HG03196 (cell line): ENCODE data around the gene BTBD16.
A peak's percentile ranks its signal among the peaks of the same experiment; 100 is the strongest.

Experiments
- ATAC-seq: cut with Tn5 transposase; IDR thresholded peaks from one replicate; pipeline ENCODE4 v1.9.1; 2021; ENCODE audit not compliant: unreplicated experiment

The BTBD16 gene

DNA sequence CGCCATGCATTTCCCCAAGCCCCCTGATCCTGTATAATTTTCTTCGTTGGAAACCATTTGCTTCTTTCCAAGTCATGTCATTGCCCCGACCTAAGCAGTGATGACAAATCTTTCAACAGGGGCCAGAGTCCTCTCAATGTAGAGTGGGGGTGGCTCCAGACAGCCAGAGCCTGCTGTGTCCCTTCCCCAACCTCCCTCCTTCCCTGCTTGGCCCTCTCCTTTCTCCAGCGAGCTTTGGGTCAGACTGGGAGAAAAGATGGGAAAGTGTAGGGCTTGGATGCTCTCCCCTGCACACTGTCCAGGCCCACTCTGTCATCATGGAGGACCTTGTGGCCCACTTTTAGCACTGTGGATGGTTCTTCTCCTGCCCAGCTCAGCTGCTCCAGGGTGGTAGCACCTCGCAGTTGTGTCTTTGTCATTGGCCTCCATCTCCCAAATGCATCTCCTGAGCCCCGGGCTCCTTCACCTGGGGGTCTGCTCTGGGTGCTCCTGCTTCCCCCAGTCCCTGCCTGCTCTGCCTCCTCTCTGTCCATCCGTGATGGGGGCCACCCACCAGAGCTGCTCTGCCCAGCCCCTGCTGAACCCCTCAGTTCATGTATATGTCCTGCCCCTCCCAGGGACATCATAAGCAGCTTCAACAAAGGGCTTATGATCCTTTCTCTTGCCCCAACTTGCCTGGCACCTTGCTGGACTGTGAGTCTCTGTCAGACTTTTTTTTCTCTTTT, 37.5 kb downstream of the BTBD16 start:
- no peak for ATAC-seq

DNA sequence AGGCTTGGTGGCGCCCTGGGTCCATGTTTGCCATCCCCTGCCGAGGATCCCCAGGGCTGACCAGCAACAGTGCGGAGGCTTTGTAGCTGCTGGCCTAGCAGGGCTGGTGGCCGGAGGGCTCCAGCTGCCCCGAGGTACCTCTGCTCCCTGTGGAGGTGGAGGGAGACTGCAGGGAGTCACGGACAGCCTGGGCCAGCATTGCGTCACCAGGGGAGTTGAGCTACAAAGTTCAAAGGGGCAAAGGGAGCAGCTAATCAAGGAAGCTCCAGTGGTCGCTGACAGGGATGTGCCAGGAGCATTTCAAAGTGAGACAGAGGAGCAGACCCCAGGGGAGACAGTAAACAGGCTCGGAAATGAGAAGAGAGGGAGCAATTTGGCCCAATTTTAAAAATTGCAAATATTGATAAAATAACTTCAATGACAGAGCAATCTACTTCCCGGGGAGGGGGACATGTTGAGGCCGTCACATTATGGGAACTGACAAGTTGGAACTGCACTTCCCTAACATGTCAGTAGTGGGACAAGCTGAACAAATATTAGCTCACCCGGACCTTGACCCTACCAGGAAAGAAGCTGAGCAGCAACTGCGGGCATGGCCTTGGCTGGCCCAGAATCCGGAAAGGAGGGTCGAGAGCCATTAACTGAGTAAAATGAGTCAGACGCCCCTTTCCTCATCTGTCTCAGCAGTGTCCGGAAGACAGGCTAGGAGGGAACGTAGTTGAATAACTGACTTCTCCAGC, 39.4 kb downstream of the BTBD16 start:
- no peak for ATAC-seq

DNA sequence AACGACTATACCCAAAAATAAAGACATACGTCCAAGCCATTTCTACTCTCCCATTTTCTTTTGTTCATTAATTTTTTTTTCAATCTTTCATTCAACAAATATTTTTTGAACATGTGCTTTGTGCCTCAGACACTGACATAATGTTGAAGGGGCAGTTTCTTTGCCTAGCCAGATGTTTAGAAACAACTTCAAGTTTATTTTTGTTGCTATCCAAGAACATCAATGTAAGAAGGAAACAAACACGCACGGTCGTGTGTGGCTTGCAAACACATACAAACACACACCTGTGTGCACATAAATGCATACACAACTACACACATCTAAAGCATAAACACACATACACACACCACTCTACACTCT, 39.9 kb downstream of the BTBD16 start:
- ATAC-seq: no peak

DNA sequence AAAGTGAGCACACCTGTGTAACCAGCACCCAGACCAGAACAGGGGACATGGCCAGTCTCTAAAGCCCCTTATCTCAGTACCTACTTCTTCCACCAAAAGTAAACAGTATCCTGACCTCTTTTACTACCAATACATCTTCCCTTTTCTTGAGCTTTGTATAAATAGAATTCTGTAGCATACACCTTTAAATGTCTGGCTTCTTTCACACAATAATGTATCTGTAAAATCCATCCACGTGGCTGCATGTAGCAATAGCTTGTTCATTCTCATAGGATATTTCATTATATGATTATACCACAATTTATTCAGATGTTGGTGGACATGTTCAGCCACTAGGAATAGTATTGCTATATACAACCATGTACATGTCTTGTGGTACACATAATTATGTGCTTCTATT, 40.6 kb downstream of the BTBD16 start:
- ATAC-seq: no peak

DNA sequence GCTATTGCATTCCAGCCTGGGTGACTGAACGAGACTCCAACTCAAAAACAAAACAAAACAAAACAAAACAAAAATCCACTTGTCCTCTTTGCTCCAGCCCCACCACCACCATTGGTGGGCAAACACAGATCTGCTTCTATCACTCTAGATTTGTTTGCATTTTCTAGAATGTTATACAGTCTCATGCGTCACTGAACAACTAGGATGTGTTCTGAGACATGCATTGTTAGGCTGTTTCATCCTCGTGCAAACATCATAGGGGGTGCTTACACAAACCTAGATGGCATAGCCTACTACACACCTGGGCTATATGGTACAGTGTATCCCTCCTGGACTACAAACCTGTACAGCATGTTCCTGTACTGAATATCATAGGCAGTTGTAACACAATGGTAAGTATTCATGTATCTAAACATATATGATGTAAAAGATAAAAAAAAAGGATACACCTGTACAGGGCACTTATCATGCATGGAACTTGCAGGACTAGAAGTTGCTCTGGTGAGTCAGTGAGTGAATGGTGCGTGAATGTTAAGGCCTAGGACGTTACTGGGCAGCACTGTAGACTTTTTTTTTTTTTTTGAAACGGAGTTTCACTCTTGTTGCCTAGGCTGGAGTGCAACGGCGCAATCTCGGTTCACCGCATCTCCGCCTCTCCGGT, 45.3 kb downstream of the BTBD16 start:
- no peak for ATAC-seq

DNA sequence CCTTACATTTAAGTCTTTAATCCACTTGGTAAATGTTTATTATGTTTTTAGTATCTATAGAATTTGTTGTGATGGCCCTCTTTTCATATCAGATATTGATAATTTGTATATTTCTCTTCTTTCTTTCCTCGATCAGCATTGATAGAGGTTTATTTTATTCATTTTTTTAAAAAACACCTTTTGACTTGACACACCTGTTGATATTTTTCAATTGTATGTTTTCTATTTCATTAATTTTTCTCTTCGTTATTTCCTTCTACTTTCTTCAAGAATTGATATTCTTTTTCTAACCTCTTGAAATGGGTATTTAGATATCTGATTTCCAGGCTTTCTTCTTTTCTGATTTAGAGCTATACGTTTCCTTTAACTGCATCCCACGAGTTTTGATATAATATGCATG, 50.9 kb downstream of the BTBD16 start:
- no peak for ATAC-seq

DNA sequence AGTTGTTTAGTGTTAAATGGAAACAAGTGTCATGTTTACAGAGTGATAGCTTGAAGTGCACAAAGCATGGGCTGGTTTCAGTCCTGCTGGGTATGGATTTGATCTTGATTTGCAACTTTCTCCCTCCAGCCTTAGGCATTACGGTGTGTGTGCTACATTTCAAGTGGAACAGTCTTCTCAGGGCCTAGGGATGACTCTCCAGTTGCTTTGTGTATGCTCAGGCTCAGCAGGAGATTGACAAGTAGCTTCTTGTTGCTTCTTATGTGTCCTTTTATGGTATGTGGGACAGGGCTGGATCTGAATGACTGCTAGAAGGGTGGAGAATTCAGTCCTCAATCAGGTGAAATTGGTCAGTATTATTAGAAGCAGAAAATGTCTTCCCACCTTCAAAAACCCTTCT, 52.1 kb downstream of the BTBD16 start:
- ATAC-seq: no peak

DNA sequence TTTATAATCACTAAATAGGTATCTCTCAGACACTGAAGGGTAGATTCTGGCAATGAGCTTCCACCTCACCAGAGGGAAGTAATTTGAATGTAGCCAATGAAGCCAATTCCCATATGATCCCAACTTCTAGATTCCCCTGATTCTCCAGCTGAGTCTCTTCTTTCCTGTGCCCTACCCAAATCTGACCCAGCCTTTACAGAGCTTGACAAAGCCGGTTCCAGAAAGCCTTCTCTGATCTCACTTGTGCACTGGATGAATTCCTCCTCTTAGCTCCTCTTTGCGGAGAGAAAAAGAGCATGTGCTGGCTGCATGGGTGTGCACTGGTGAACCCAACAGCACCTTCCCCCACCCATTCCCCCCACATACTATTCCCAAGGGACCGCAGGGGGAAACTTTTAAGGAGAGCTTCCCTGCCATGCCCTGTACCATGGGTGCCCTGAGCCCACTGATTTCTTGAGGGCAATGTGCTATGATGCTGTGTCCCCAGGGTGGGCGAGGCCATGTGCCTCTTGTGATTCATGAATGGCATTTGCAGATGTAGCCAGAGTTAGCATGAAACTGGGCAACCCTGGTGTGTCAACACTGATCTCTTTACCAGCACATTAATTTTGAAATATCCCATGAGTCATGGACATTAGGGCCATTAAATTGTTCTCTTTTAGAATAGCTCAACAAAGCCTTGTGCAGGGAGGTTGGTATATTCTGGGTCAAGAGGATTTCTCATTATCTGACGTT, 53.0 kb downstream of the BTBD16 start:
- no peak for ATAC-seq

DNA sequence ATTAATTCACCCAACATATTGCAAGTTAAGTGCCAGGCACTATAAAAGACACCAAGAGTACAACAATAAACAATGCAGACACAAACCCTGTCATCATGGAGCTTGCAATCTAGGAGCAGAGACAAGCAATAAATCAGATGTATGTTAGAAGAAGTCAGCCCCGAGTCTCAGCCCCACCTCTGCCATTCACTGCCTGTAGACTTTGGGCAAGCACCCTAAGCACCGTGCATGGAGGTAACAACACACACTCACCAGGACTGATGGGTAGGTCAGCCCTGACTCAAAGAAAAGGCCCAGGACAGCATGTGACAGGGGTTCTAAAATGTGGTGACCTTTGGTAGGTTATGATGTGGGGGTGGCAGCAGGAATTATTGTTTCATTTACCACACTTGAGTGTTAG, 54.1 kb downstream of the BTBD16 start:
- no peak for ATAC-seq

DNA sequence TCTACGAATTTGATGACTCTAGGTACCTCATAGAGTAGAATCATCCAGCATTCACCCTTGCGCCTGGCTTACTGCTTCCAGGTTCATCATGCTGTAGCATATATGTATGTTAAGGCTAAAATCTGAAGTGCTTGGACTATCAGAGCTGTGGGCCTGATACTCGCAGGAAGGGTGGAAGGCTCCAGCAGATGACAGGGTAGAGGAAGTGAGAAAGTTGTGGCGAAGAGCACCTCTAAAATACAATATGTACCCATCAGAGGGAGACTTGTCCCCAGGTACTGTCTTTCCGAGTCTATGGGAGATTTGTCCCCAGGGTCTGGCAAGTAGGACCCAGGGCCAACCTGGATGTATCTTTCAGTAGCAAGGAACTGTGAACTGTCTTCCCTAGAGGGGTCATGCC, 55.3 kb downstream of the BTBD16 start:
- no peak for ATAC-seq

DNA sequence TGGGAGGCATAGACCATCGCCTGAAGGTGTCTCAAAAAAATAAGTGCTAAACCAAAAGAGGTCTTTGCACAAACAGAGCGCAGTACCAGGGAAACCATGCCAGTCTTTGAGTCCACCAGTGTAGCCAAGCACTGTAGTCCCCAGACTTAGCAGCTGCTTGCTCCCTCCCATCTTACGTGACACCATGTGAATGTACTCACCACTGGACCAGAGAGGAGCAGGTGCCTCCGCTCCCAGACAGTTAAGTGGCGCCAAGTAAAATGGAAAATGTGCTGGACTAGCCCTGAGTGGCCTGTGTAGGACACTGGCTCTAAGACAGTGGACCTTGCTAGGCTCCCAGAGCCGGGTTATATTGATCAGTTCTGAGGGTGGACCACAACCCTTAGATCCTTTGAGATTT, 55.7 kb downstream of the BTBD16 start:
- no peak for ATAC-seq

DNA sequence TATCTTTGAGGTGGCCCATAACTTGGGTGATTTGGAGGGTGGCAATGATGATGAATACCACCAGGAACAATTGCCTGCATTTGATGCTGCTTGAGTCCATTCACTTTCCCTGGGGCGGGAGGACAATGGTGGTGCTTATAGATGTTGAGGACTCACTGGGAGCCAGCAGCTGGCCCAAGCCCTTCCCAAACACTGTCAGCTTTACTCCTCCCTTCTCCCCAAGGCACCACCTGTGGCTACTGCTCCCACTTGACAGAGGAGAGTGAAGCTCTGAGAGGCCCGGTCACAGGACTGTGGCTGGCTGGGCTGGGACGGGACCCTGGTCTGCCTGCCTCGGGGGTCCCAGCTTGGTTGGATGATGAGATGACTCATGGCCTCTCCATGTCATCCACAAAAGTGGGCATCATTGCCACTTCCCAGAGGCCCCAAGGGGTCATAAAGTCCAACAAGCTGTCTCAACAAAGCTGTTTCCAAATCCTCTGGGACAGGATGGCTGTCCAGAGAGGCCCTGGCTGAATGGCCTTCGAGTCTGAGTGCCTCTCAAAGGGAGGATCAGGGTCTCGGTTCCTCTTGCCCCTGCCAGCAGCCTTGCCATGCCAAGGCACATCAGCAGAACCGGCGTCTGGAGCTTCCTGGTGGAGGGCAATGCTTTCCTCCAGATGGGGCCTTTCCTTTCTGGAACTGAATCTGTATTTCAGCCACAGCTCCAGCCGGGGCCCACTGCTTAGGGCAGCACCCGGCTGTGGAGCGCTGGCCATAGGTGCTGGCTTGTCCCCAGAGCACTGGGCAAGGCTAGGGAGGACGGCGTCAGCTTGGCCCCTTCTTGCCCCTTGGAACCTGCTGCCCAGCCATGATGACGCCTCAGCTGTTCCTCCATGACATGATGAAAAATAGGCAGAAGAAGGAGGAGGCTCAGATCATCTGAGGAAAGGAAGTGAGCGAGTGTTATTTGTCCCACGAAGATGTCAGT, 56.4 kb downstream of the BTBD16 start:
- ATAC-seq: no peak

DNA sequence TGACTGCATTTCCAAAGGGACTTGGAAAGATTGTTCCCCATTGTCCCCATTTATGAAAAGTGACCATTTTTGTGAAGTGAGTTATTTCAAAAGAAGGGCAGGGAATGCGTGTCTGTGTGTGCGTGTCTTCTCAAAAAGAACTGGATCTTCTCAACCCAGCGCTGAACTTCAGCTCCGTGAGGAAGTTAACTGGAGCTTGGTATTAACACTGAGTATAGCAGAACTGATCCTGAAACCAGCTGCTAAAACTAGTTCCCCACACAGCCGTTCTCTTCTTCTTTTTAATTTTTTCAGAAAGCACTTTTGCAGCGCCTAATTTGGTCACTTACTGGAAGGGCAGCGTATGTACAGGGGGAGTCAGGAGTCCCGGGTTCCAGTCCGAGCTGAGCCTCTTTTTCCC, 57.6 kb downstream of the BTBD16 start:
- ATAC-seq: no peak

DNA sequence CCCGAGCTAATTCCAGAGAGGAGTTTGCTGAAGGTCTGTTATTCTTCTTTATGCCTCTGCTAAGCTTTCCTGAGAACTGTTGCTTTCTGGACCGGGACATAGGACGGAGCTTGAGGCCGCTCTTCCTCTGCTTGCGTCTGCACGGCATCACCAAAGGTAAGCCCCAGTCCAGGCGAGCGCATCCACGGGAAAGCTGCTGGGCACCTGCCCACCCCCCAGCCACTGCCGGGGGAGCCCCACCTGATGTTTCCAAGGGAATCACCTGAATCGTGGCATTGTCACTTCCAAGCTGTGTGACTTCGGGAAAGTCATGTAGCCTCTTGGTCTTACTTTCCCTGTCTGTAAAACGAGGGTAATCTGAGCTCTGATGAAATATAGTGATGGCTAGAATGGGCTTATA, 58.3 kb downstream of the BTBD16 start:
- no peak for ATAC-seq

DNA sequence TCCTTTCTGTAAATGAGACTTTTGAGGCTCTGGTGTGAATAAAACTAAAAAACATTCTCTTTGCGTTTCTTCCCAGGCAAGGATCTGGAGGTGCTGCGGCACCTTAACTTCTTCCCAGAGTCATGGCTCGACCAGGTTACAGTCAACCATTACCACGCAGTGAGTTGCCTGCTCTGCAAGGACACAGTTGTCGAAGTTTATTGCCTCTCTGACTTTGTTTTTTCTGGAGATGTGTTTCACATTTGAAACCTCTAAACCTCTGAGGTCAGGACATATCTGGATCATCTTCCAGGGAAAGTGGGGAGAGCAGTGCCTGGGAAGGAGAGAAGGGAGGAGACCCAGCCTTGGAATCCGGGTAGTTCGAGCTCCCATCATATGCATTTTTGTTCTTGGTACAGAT, 60.0 kb downstream of the BTBD16 start:
- ATAC-seq: no peak

DNA sequence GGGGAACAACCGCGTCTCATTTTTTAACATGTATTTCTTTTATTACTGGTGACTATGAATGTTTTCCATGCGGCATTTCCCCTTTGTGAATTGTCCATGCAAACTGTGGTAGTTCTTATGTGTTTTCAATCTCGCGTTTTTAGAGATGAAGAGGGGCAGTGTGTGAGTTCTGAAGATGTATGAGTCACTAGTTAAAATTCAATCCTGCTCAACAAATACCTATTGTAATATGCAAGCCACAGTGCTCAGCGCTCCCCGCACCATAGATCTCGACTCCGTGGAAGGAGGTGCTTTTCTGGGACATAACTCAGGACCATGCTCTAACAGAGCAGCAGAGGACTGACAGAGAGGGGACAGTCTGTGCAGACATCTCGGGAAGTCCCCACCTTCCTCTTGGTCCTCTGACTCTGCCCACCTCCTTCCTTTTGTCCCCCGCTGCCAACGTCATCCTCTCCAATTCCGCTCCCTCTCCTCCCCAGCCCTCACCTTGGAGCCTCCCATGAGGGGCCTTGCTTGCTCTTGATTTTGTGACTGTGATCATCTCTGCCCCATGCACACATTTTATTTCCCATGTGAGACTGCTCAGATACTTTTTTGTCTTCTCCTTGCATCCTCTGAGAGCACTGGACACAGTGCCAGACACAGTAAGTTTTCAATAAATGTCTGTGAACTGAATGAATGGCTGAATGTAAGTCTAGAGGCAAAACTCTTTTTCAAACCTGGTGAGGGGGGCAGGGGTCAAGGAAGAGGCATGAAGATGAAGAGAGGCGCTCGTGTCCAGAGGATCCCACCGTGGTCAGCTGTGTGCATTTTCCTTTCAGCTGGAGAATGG, 60.7 kb downstream of the BTBD16 start:
- ATAC-seq: no peak

DNA sequence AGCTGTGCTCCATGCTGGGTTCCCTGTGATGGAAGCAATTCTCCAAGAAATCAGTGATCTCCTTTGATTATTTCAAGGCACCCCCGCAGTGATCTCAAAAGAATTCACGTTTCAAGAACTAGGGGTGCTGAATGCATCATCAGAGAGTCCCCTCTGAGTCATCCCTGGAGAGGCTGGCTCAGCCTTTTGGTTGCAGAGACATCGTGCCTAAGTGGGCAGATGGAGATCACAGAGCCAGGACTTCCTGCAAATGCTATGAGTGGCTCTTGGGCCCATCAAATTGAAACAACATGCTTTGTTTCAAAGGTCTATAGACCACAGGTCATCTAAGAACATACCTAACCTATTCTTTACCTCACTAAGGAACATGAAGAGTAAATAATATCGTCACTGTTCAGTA, 61.9 kb downstream of the BTBD16 start:
- ATAC-seq: peak; percentile 47

DNA sequence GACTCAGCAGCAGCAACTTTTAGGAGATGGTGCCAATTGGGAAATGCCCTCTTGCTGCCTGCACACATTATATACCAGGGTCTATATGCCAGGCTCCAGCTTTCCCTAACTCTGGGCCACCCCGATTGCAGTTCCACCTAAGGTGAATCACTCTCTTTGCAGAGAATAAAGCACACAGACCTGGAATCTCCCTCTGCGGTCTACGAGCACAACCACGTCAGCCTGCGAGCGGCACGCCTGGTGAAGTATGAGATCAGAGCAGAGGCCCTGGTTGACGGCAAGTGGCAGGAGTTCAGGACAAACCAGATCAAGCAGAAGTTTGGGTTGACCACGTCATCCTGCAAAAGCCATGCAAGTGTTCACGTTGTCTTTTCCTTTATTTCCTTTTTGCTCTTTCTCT, 65.2 kb downstream of the BTBD16 start:
- no peak for ATAC-seq

DNA sequence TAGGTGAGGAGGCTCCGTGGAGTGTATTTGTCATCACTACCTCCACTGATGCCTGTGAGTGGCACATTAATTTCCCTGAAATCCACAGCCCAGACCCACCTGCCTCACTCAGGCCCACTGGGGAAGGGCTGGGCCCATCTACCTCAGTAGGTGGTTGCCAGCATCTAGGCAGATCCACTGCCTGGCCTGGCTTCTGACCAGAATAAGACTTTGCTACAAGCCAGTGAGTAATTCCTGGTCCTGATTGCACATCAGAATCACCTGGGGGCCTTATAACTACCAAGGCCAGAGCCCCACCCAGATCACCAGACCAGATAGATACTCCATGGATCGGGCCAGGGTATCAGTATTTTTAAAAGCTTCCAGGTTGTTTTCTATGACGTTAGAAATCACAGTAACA, 65.9 kb downstream of the BTBD16 start:
- no peak for ATAC-seq
